Osteoblast (primary cell): Measurements from ENCODE around the gene PHF2. TPM values are rescaled to one million over a fixed set of nuclear protein-coding genes. Genes with fewer than 3 reads are reported as not detected.

Source experiments
- DNase-seq: peaks from one replicate; pipeline ENCODE4 v3.0.0; 2011; ENCODE audit warnings: low spot score, mixed read lengths; ENCODE audit not compliant: insufficient read length; ENCODE audit errors: missing footprints
- H2AFZ ChIP-seq: 2 replicates; pipeline ENCODE4 v1.6.0; 2011; ENCODE audit warnings: mild to moderate bottlenecking, low read length
- H3K27ac ChIP-seq: 2 replicates; pipeline ENCODE4 v1.5.1; 2011; ENCODE audit warnings: mild to moderate bottlenecking, low read depth, low read length, moderate library complexity
- H3K27me3 ChIP-seq: 2 replicates; pipeline ENCODE4 v1.6.0; 2012; ENCODE audit warnings: mild to moderate bottlenecking, control low read depth, inconsistent platforms, low read length, moderate library complexity; ENCODE audit not compliant: insufficient read depth
- H3K36me3 ChIP-seq: 2 replicates; pipeline ENCODE4 v1.5.1; 2011; ENCODE audit warnings: mild to moderate bottlenecking, low read length, control low read depth, moderate library complexity; ENCODE audit not compliant: insufficient read depth
- H3K4me1 ChIP-seq: 2 replicates; pipeline ENCODE4 v1.5.1; 2011; ENCODE audit warnings: mild to moderate bottlenecking, low read length, control low read depth, moderate library complexity; ENCODE audit not compliant: insufficient read depth
- H3K4me2 ChIP-seq: 2 replicates; pipeline ENCODE4 v1.6.0; 2011; ENCODE audit warnings: mild to moderate bottlenecking, low read length; ENCODE audit not compliant: insufficient read depth
- H3K4me3 ChIP-seq: fragments of 200-600 bp; sonication (generic); 3 replicates; pipeline ENCODE4 v1.5.1; 2012; ENCODE audit warnings: mild to moderate bottlenecking, low read length, inconsistent platforms; ENCODE audit not compliant: insufficient read depth
- H3K79me2 ChIP-seq: 2 replicates; pipeline ENCODE4 v1.6.0; 2012; ENCODE audit warnings: mild to moderate bottlenecking, low read length, control low read depth, inconsistent platforms; ENCODE audit not compliant: insufficient read depth
- H3K9me3 ChIP-seq: 2 replicates; pipeline ENCODE4 v1.5.1; 2011; ENCODE audit warnings: low read depth, low read length, control low read depth
- H4K20me1 ChIP-seq: 2 replicates; pipeline ENCODE4 v1.6.0; 2012; ENCODE audit warnings: mild to moderate bottlenecking, low read length, control low read depth; ENCODE audit not compliant: insufficient read depth
- total RNA-seq: library from RNA; depleted of rRNA; stranded (reverse); fragments of >200 nt; gene quantifications from 2 replicates; pipeline ENCODE4 v1.2.3, GENCODE V29; 2012
- TF ChIP-seq, protein P1 (sequence below): IDR thresholded peaks from 2 replicates; pipeline ENCODE4 v1.5.1; 2011; ENCODE audit warnings: mild to moderate bottlenecking, low read depth, low read length, moderate library complexity; ENCODE audit errors: extremely low read depth

The PHF2 gene
- total RNA-seq, 1 donor: 14.8 TPM

DNA sequence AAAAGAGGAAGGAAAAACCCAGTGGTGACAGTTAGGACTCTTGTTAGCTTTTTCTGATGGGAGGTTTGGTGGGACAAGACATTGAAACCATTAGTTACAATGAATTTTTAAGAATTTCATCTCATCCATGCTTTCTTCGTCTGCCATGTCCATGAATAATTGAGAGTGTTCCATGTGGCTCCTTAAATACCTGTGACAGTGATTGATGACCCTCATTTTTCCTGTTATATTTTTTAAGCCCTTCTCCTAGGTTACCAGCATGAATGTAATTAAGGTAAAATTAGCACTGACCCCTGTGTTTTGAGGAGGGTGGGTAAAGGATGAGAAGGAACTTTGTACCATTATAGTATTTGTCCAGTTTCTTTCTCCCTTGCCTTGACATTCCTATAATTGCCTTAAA lies 23.5 kb upstream of the PHF2 start:
- TF ChIP-seq, protein P1, sequence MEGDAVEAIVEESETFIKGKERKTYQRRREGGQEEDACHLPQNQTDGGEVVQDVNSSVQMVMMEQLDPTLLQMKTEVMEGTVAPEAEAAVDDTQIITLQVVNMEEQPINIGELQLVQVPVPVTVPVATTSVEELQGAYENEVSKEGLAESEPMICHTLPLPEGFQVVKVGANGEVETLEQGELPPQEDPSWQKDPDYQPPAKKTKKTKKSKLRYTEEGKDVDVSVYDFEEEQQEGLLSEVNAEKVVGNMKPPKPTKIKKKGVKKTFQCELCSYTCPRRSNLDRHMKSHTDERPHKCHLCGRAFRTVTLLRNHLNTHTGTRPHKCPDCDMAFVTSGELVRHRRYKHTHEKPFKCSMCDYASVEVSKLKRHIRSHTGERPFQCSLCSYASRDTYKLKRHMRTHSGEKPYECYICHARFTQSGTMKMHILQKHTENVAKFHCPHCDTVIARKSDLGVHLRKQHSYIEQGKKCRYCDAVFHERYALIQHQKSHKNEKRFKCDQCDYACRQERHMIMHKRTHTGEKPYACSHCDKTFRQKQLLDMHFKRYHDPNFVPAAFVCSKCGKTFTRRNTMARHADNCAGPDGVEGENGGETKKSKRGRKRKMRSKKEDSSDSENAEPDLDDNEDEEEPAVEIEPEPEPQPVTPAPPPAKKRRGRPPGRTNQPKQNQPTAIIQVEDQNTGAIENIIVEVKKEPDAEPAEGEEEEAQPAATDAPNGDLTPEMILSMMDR: no peak
- Histone ChIP-seq H3K79me2 (no peaks in the 10 kb centered on the region), H3K4me1 (no peaks in the 10 kb centered on the region), H3K36me3 (peaks cover 57% of the 10 kb centered on the region), H3K4me3 (no peak overlapping the region), H3K4me2 (no peak overlapping the region), H3K27ac (no peak overlapping the region), H3K27me3 (no peaks in the 10 kb centered on the region), H4K20me1 (peaks cover 2% of the 10 kb centered on the region), H2AFZ (no peak overlapping the region), H3K9me3 (no peaks in the 10 kb centered on the region)
- DNase-seq: no peak

DNA sequence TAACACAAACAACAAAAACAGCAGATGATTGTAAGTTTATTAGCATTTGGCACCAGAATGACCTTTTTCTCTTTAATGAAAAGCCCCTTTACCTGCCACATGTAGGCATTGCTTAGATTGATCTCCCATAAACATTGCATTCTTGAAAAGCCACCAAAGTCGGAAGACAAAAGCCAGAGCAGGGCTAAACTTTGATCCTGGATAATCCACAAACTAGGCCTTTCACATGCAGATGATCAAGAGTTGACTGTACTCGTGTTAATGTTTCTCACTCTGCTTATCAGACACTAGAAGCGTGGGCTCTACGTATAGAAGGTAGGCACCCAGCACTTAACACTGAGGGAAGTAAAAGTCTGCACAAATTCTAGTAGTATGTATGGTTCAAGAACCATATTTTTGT lies 21.0 kb upstream of the PHF2 start:
- Histone ChIP-seq H3K27ac (no peak overlapping the region), H3K36me3 (peaks cover 70% of the 10 kb centered on the region), H3K9me3 (no peaks in the 10 kb centered on the region), H2AFZ (no peak overlapping the region), H3K4me2 (no peak overlapping the region), H3K4me3 (no peak overlapping the region), H3K4me1 (no peaks in the 10 kb centered on the region), H3K79me2 (no peaks in the 10 kb centered on the region), H4K20me1 (no peaks in the 10 kb centered on the region), H3K27me3 (no peaks in the 10 kb centered on the region)
- DNase-seq: no peak
- TF ChIP-seq, protein P1: no peak

DNA sequence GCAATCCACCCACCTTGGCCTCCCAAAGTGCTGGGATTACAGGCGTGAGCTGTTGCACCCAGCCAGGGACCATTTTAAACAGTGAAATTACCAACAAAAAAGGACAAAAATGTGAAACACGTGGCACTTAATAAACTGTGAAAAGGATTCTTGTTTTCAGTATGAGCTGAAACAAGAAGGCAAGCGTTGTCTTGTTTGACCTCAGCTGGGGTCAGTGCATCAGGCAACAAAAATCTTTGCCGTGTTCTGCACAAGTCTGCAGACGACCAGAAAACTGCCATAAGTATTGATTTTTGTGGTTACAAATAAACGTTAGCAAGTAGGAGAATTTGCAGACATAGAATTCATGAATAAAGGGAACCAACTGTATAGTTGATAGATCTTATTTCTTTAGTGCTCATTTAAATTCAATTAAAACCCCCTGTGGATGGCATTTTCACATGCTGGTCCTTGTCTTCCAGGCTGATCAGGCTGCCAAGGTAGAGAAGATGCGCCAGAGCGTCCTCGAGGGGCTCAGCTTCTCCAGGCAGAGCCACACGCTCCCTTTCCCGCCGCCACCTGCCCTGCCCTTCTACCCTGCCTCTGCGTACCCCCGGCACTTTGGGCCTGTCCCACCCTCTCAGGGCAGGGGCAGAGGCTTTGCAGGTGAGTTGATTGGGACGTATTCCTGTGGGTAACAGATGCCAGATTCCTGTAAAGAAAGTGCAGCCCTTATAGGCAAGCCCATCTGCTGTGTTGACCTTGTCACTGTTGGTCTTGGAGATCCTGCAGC lies 18.8 kb upstream of the PHF2 start:
- Histone ChIP-seq H2AFZ (no peak overlapping the region), H3K79me2 (no peaks in the 10 kb centered on the region), H3K4me1 (no peaks in the 10 kb centered on the region), H3K9me3 (no peaks in the 10 kb centered on the region), H3K36me3 (peaks cover 68% of the 10 kb centered on the region), H3K4me2 (no peak overlapping the region), H4K20me1 (no peaks in the 10 kb centered on the region), H3K27me3 (no peaks in the 10 kb centered on the region), H3K4me3 (no peak overlapping the region), H3K27ac (no peak overlapping the region)
- DNase-seq: no peak
- TF ChIP-seq, protein P1: no peak

DNA sequence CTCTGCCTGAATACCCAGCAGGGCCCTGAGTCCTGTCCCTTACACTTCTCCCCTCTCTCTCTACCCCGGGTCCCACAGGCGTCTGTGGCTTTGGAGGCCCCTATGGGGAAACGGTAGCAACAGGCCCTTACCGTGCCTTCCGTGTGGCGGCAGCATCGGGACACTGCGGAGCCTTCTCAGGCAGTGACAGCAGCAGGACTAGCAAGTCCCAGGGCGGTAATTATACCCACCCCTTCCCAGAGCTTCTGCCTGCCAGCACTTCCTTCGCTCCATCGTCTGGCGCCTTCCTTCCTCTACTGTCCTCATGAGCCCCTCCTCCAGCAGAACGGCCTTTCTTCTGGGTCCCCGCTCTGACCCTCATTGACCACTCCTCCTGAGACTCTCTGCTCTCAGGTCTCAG lies 17.9 kb upstream of the PHF2 start:
- no peak overlapping the region for H3K4me3 ChIP-seq
- no peaks in the 10 kb centered on the region for H3K27me3 ChIP-seq
- peaks cover 71% of the 10 kb centered on the region for H3K36me3 ChIP-seq
- DNase-seq: no peak
- no peaks in the 10 kb centered on the region for H3K9me3 ChIP-seq
- no peaks in the 10 kb centered on the region for H4K20me1 ChIP-seq
- H3K27ac ChIP-seq: no peak overlapping the region
- no peaks in the 10 kb centered on the region for H3K4me1 ChIP-seq
- TF ChIP-seq, protein P1: no peak
- H3K4me2 ChIP-seq: no peak overlapping the region
- no peak overlapping the region for H2AFZ ChIP-seq
- H3K79me2 ChIP-seq: no peaks in the 10 kb centered on the region
